ENCODE measurements around the gene CRABP1.

- TF ChIP-seq ZNF24 (IDR thresholded peaks at IDR 0.05) = no peak
- no peak for TF ChIP-seq POLR2AphosphoS5 (IDR thresholded peaks at IDR 0.05; ENCODE audit: low read length)
- TF ChIP-seq CTCF (IDR thresholded peaks at IDR 0.05 in 2 of 3, conservative IDR thresholded peaks at IDR 0.05 in 1 of 3; ENCODE audit: control insufficient read depth in 2 of 3, extremely low read depth in 1 of 3, insufficient read depth in 1 of 3, low read depth in 3 of 3, low read length in 3 of 3) = no peak
- TF ChIP-seq CREB1 (IDR thresholded peaks at IDR 0.05; ENCODE audit: low read depth) = no peak
- TF ChIP-seq NRF1 (conservative IDR thresholded peaks at IDR 0.05; ENCODE audit: low read depth, low read length) = no peak
- TF ChIP-seq CEBPB (IDR thresholded peaks at IDR 0.05; ENCODE audit: borderline replicate concordance in 1 of 2, low read depth in 2 of 2, low read length in 2 of 2) = no peak
These were observed at the start of gene CRABP1 for GRCh38 chr15:78340231-78341056.

Data from GM12878 (cell line).